OCI-LY7 (cell line): ENCODE measurements around the gene NPLOC4. TPM values are rescaled to one million over a fixed set of nuclear protein-coding genes. Genes with fewer than 3 reads are reported as not detected.

Source experiments
- BruUV-seq: library from RNA; stranded (reverse); fragments of 400-500 nt; replicated peaks from 2 replicates; lab custom pipeline; 2021; lab: Mats Ljungman, UMichigan
- CTCF ChIA-PET: fragments of 300-600 bp; sonication (Branson Sonifier 250); formaldehyde crosslinking; loops from one replicate; lab custom pipeline; 2022; ENCODE audit warnings: antibody characterized with exemption; ENCODE audit not compliant: unreplicated experiment; lab: Charles Lee
- POLR2A ChIA-PET: fragments of 300-600 bp; sonication (Branson Sonifier 250); formaldehyde crosslinking; loops from one replicate; lab custom pipeline; 2022; ENCODE audit warnings: antibody characterized with exemption; lab: Charles Lee
- DNase-seq: peaks from one replicate; pipeline ENCODE4 v3.0.0-alpha.2; 2015; ENCODE audit warnings: low spot score
- H2AFZ ChIP-seq: fragments of 200-600 bp; sonication (generic), shearing (Covaris generic); 2 replicates; pipeline ENCODE4 v1.6.1; 2014; ENCODE audit warnings: mild to moderate bottlenecking, antibody characterized with exemption, low read length, moderate library complexity
- H3K27ac ChIP-seq: fragments of 200-600 bp; sonication (generic); 2 replicates; pipeline ENCODE4 v1.5.1; 2014; ENCODE audit warnings: mixed run types, low read depth, mild to moderate bottlenecking, moderate library complexity, low read length, inconsistent platforms; ENCODE audit not compliant: poor library complexity, severe bottlenecking
- H3K36me3 ChIP-seq: fragments of 200-600 bp; sonication (generic); 2 replicates; pipeline ENCODE4 v1.6.1; 2014; ENCODE audit warnings: mild to moderate bottlenecking, antibody characterized with exemption, low read length, moderate library complexity, mixed read lengths; ENCODE audit not compliant: insufficient read depth
- H3K4me1 ChIP-seq: fragments of 200-600 bp; sonication (generic); 2 replicates; pipeline ENCODE4 v1.5.1; 2014; ENCODE audit warnings: mild to moderate bottlenecking, low read length; ENCODE audit not compliant: insufficient read depth, poor library complexity, severe bottlenecking
- H3K4me2 ChIP-seq: fragments of 200-600 bp; sonication (generic); 2 replicates; pipeline ENCODE4 v1.6.1; 2014; ENCODE audit warnings: mild to moderate bottlenecking, low read length
- H3K4me3 ChIP-seq: fragments of 200-600 bp; sonication (generic); 2 replicates; pipeline ENCODE4 v1.5.1; 2014; ENCODE audit warnings: mild to moderate bottlenecking, low read depth, low read length; ENCODE audit not compliant: poor library complexity, severe bottlenecking
- H3K79me2 ChIP-seq: fragments of 200-600 bp; sonication (generic); 2 replicates; pipeline ENCODE4 v1.6.1; 2016; ENCODE audit warnings: low read depth, mild to moderate bottlenecking, low read length, moderate library complexity, mixed read lengths; ENCODE audit not compliant: insufficient read depth
- H3K9me2 ChIP-seq: fragments of 200-600 bp; sonication (generic); 2 replicates; pipeline ENCODE4 v1.6.1; 2016; ENCODE audit warnings: mild to moderate bottlenecking, low read length, mixed read lengths; ENCODE audit not compliant: insufficient read depth
- H3K9me3 ChIP-seq: fragments of 200-600 bp; sonication (generic); 2 replicates; pipeline ENCODE4 v1.6.1; 2014; ENCODE audit warnings: mild to moderate bottlenecking, mixed run types, low read length, mixed read lengths
- H4K20me1 ChIP-seq: fragments of 200-600 bp; sonication (generic); 2 replicates; pipeline ENCODE4 v1.6.1; 2014; ENCODE audit warnings: mild to moderate bottlenecking, antibody characterized with exemption, low read length, moderate library complexity, mixed read lengths; ENCODE audit not compliant: insufficient read depth
- EZH2phosphoT487 ChIP-seq: fragments of 200-600 bp; sonication (generic); IDR thresholded peaks from 2 replicates; pipeline ENCODE4 v1.6.1; 2018; ENCODE audit warnings: low read depth, borderline replicate concordance, mild to moderate bottlenecking, mixed run types, antibody characterized with exemption, low read length, moderate library complexity, mixed read lengths
- intact Hi-C: fragments of 100-400 bp; cut with micrococcal nuclease; formaldehyde crosslinking; loops from one replicate; pipeline ENCODE4 v1.10.0; 2022; ENCODE audit not compliant: unreplicated experiment
- total RNA-seq, 2 experiments: library from RNA; depleted of rRNA in 1 of 2; stranded (reverse); fragments of >200 nt in 1 of 2; shearing (Covaris generic) in 1 of 2; gene quantifications; 2 replicates each; pipeline ENCODE4 v1.2.3, GENCODE V29; 2014 to 2022
- TF ChIP-seq, protein P1 (sequence below): fragments of 200-600 bp; sonication (generic); conservative IDR thresholded peaks from 2 replicates; pipeline ENCODE4 v1.5.1; 2014; ENCODE audit warnings: mild to moderate bottlenecking, antibody characterized with exemption, low read length, moderate library complexity, mixed read lengths

NPLOC4 gene
- total RNA-seq, 2 experiments from 2014 or later = 69.6 to 118 TPM

DNA sequence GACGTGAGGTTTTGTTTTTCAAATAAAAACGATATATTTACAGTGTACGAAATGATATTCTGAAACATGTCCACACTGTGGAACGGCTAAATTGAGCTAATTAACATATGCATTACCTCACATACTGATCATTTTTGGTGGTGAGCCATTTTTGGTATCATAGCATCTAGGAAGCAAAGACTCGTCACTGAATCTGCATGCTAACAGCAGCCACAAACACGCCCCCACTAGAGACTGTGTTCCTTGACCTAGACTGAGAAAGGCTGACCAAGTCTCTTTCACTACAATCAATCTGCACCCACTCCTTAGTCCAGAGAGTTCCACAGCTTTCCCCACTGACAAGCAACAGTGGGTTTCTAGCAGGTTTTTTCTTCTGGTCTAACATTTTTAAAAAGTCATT is 29.5 kb downstream of the NPLOC4 start:
- Histone ChIP-seq H3K27ac (no peak overlapping the region), H3K36me3 (peaks cover 91% of the 10 kb centered on the region), H3K4me2 (no peak overlapping the region), H2AFZ (no peak overlapping the region), H3K9me3 (no peaks in the 10 kb centered on the region), H3K4me1 (no peaks in the 10 kb centered on the region), H4K20me1 (no peaks in the 10 kb centered on the region), H3K9me2 (no peaks in the 10 kb centered on the region), H3K4me3 (no peak overlapping the region), H3K79me2 (no peaks in the 10 kb centered on the region)
- POLR2A ChIA-PET = no interaction called here
- BruUV-seq = no TSS peak
- CTCF ChIA-PET = no interaction called here
- TF ChIP-seq, protein P1, sequence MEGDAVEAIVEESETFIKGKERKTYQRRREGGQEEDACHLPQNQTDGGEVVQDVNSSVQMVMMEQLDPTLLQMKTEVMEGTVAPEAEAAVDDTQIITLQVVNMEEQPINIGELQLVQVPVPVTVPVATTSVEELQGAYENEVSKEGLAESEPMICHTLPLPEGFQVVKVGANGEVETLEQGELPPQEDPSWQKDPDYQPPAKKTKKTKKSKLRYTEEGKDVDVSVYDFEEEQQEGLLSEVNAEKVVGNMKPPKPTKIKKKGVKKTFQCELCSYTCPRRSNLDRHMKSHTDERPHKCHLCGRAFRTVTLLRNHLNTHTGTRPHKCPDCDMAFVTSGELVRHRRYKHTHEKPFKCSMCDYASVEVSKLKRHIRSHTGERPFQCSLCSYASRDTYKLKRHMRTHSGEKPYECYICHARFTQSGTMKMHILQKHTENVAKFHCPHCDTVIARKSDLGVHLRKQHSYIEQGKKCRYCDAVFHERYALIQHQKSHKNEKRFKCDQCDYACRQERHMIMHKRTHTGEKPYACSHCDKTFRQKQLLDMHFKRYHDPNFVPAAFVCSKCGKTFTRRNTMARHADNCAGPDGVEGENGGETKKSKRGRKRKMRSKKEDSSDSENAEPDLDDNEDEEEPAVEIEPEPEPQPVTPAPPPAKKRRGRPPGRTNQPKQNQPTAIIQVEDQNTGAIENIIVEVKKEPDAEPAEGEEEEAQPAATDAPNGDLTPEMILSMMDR = no peak
- TF ChIP-seq EZH2phosphoT487 = no peak
- no peak for DNase-seq
- intact Hi-C loops = no loop called here

DNA sequence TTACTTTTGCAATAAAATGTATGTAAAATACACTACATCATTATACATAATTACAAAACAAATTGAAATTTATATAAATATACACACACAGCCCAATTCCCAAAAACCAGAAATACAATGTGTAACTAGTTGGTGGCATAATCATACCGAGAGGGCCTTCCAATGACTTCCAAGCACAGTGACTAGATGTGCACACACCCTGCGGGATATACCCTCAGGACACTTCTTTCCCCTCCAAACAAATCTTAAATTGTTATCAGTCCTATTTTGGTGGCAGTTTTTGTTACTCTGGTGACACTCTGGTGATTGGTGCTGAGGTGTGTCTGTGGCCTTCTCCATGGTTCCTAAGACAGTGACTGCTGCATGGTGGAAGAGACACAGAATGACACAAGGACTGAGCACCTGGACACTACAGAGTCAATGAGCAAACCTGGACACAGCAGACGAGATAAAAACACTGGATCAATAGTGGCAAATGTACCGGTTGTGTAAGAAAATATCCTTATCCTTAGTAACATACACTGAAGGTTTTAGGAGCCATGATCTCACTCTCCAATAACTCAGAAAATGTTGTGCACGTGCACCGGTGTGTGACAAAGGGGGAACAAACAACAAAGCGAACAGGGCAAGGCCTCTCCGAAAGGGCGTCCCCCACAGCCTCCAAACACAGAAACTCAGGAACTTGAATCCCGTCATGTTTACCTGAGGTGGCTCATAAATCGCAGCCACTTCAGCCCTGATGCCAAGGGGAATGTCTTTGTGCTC is 32.9 kb downstream of the NPLOC4 start:
- H3K4me3 ChIP-seq = no peak overlapping the region
- peaks cover 9% of the 10 kb centered on the region; the same call in 1 of the 2 replicates for H4K20me1 ChIP-seq
- BruUV-seq = no TSS peak
- H3K9me2 ChIP-seq = no peaks in the 10 kb centered on the region
- TF ChIP-seq EZH2phosphoT487 = no peak
- TF ChIP-seq, protein P1 = no peak
- CTCF ChIA-PET = no interaction called here
- no peaks in the 10 kb centered on the region; the same call in 1 of the 2 replicates for H3K79me2 ChIP-seq
- no peaks in the 10 kb centered on the region for H3K9me3 ChIP-seq
- no peak overlapping the region for H3K27ac ChIP-seq
- H3K36me3 ChIP-seq = peaks cover 88% of the 10 kb centered on the region
- H3K4me1 ChIP-seq = peaks cover 14% of the 10 kb centered on the region
- no peak overlapping the region for H3K4me2 ChIP-seq
- POLR2A ChIA-PET = no interaction called here
- DNase-seq = no peak
- intact Hi-C loops = no loop called here
- H2AFZ ChIP-seq = no peak overlapping the region
